HepG2 (cell line): ENCODE results near the gene TMEM107. TPM values are rescaled to one million over a fixed set of nuclear protein-coding genes. Genes with fewer than 3 reads are reported as not detected.

Experiments
- FOXM1 ChIP-seq: sonication (generic); formaldehyde crosslinking; IDR thresholded peaks from 2 replicates; pipeline ENCODE4 v1.5.0; 2020; ENCODE audit warnings: missing genetic modification reagents
- KAT7 ChIP-seq: IDR thresholded peaks from 2 replicates; pipeline ENCODE4 v1.6.1; 2018; ENCODE audit warnings: borderline replicate concordance, missing compliant biosample characterization
- NFAT5 ChIP-seq: sonication (generic); formaldehyde crosslinking; IDR thresholded peaks from 2 replicates; pipeline ENCODE4 v1.4.0; 2020; ENCODE audit warnings: missing genetic modification reagents
- RCOR2 ChIP-seq: IDR thresholded peaks from 2 replicates; pipeline ENCODE4 v1.6.1; 2016; ENCODE audit warnings: missing biosample characterization, missing genetic modification reagents
- SNAPC2 ChIP-seq: sonication (generic); formaldehyde crosslinking; IDR thresholded peaks from 2 replicates; pipeline ENCODE4 v1.8.1; 2022; ENCODE audit warnings: mild to moderate bottlenecking, missing genetic modification reagents
- SP140L ChIP-seq: sonication (generic); formaldehyde crosslinking; IDR thresholded peaks from 2 replicates; pipeline ENCODE4 v1.4.0; 2020; ENCODE audit warnings: missing genetic modification reagents, borderline replicate concordance
- STAG1 ChIP-seq: sonication (generic); formaldehyde crosslinking; IDR thresholded peaks from 2 replicates; pipeline ENCODE4 v1.4.0; 2020; ENCODE audit warnings: missing genetic modification reagents
- TOPORS ChIP-seq: sonication (generic); formaldehyde crosslinking; IDR thresholded peaks from 2 replicates; pipeline ENCODE4 v1.8.0; 2023; ENCODE audit warnings: mild to moderate bottlenecking, missing genetic modification reagents
- ZBTB4 ChIP-seq: sonication (generic); formaldehyde crosslinking; IDR thresholded peaks from 2 replicates; pipeline ENCODE4 v1.4.0; 2020; ENCODE audit warnings: missing genetic modification reagents, mild to moderate bottlenecking, borderline replicate concordance
- ZNF230 ChIP-seq: sonication (generic); formaldehyde crosslinking; IDR thresholded peaks from 2 replicates; pipeline ENCODE4 v1.4.0; 2020; ENCODE audit warnings: mild to moderate bottlenecking, missing genetic modification reagents
- ZNF550 ChIP-seq: sonication (generic); formaldehyde crosslinking; IDR thresholded peaks from 2 replicates; pipeline ENCODE4 v1.4.0; 2020; ENCODE audit warnings: mild to moderate bottlenecking, missing genetic modification reagents, borderline replicate concordance
- ZNF580 ChIP-seq: IDR thresholded peaks from 2 replicates; pipeline ENCODE4 v1.6.1; 2016; ENCODE audit warnings: low read depth, borderline replicate concordance
- ZNF615 ChIP-seq: sonication (generic); formaldehyde crosslinking; IDR thresholded peaks from 2 replicates; pipeline ENCODE4 v1.5.0; 2020; ENCODE audit warnings: mild to moderate bottlenecking, missing genetic modification reagents, borderline replicate concordance
- ZNF704 ChIP-seq: sonication (generic); formaldehyde crosslinking; IDR thresholded peaks from 2 replicates; pipeline ENCODE4 v1.8.1; 2023; ENCODE audit warnings: mild to moderate bottlenecking, inconsistent platforms, moderate library complexity, missing genetic modification reagents, borderline replicate concordance
- ZSCAN12 ChIP-seq: sonication (generic); formaldehyde crosslinking; IDR thresholded peaks from 2 replicates; pipeline ENCODE4 v1.9.0; 2021; ENCODE audit warnings: mild to moderate bottlenecking, missing genetic modification reagents
- ZSCAN5A ChIP-seq: sonication (generic); formaldehyde crosslinking; IDR thresholded peaks from 2 replicates; pipeline ENCODE4 v1.8.0; 2022; ENCODE audit warnings: mild to moderate bottlenecking, missing genetic modification reagents, borderline replicate concordance
- ZZZ3 ChIP-seq: sonication (generic); formaldehyde crosslinking; IDR thresholded peaks from 2 replicates; pipeline ENCODE4 v1.4.0; 2020; ENCODE audit warnings: missing genetic modification reagents, mild to moderate bottlenecking, borderline replicate concordance
- polyA plus RNA-seq, 8 experiments: library from polyadenylated mRNA; depleted of rRNA in 3 of 8; stranded (reverse) in 7 of 8; unstranded in 1 of 8; fragments of >200 nt; fragmentation: Illumina TruSeq in 4 of 8; extraction: Trizol in 4 of 8; gene quantifications; 2 replicates each; pipeline versions ENCODE4 v1.2.1 to v1.2.3, GENCODE V29; 2011 to 2016; ENCODE audit warnings: low read depth in 4 of 8, missing spikeins in 1 of 8, mixed read lengths in 1 of 8; ENCODE audit not compliant: insufficient read depth in 1 of 8
- total RNA-seq, 5 experiments: library from RNA; depleted of rRNA; stranded (reverse); fragments of >200 nt; fragmentation: Illumina TruSeq; extraction: Trizol; gene quantifications; 2 replicates each; pipeline ENCODE4 v1.2.3, GENCODE V29; 2016; ENCODE audit warnings: low read depth in 1 of 5

TMEM107 gene
- total and polyA plus RNA-seq, 2 of the 13 experiments (the other 11 are each of a cell fraction or from before 2014, with no cell fraction given): 7.2 to 15.3 TPM

GRCh38 chr17:8222630-8223355, 46.6 kb upstream of the TMEM107 start (continued):
- TF ChIP-seq NFAT5 (no peak), ZZZ3 (no peak), ZNF580 (CRISPR knock-in tag) (no peak), KAT7 (CRISPR knock-in tag) (no peak; the same call in 1 of the 2 replicates), TOPORS (CRISPR knock-in tag) (no peak), ZSCAN12 (no peak; the same call in 1 of the 2 replicates), SP140L (CRISPR knock-in tag) (no peak), STAG1 (CRISPR knock-in tag) (no peak), RCOR2 (CRISPR knock-in tag) (peak; percentile 36; the same call in 1 of the 2 replicates), FOXM1 (CRISPR knock-in tag) (no peak), ZNF704 (CRISPR knock-in tag) (no peak), ZSCAN5A (CRISPR knock-in tag) (no peak; the same call in 1 of the 2 replicates), SNAPC2 (peak; percentile 32; the same call in 1 of the 2 replicates), ZNF230 (CRISPR knock-in tag) (peak; percentile 42; the same call in 1 of the 2 replicates), ZNF615 (CRISPR knock-in tag) (no peak), ZBTB4 (CRISPR knock-in tag) (peak; percentile 34; the same call in 1 of the 2 replicates), ZNF550 (CRISPR knock-in tag) (peak; percentile 82; the same call in 1 of the 2 replicates)
